HG03097 (cell line): Measurements from ENCODE around the gene SEMA3A.
"Not testable (repeated sequence)": the region's sequence is repeated elsewhere in the genome, so short reads cannot be mapped to it uniquely, and the experiment has no call there.

Experiments
- ATAC-seq: cut with Tn5 transposase; IDR thresholded peaks from one replicate; pipeline ENCODE4 v1.9.1; 2021; ENCODE audit not compliant: unreplicated experiment, low FRiP score

Gene SEMA3A

DNA sequence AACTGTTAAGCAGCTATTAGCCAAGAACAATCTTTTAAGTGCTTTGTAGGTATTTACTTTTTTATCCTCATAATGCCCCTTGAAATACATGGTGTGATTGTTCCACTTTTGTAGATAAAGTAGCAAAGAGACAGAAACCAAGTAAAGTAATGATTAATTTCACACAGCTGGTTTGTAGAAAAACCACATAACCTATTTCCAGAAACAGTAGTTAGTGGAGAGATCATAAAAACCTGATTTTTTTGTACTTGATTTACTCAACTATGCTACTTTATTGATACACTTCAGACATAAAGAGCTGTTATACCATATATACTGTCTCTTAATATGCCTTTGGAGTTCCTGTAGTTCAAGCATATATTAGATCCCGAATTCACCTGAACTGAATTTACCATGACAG, 118.4 kb downstream of the SEMA3A start:
- no peak for ATAC-seq

DNA sequence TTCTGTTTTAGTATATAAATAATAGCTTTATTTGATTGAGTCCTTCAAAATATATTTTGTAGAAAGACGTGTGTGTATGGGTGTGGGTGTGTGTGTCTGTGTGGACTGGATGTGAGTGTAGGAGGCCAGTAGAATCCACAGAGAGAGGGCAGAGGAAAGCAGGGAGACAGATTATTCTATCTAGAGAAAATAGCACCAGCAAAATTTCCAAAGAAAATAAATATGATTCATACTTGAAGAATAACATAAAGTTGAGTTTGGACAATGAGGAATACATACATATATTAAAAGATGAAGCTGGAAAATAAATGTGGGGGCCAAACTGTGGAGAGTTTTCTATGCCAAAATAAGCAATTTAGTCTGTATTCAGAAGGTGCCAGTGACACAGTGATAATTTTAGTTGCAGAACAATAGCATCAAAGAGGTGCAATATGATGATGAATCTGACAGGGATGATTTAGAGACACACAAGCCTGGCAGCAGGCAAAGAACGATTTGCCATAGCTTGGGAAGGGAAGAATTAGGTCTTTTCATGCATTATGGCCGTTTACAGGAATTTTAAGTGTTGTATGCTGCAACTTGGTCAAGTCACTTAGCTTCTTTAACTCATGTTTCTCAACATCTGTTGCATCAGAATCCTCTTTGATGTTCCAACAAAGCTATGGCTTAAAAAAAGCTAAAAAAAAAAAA, 121.3 kb downstream of the SEMA3A start:
- no peak for ATAC-seq

DNA sequence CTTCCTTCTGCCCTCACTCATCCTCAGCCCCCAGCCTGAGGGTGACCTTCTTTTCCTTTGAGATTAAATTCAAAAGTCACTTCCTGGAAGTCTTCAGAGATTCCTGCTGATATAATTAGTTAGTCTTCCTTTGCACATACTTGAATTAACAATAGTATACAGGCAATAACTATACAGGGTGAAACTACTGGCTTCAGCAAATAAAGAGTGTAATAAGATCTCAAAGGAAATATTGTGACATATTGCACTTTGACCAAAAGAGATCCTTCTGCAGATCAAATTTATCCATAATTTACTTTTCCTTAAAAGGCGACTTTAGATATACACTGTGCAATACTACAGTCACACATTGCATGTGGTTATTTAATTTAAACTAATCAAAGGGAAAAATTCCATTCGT, 123.8 kb downstream of the SEMA3A start:
- no peak for ATAC-seq

DNA sequence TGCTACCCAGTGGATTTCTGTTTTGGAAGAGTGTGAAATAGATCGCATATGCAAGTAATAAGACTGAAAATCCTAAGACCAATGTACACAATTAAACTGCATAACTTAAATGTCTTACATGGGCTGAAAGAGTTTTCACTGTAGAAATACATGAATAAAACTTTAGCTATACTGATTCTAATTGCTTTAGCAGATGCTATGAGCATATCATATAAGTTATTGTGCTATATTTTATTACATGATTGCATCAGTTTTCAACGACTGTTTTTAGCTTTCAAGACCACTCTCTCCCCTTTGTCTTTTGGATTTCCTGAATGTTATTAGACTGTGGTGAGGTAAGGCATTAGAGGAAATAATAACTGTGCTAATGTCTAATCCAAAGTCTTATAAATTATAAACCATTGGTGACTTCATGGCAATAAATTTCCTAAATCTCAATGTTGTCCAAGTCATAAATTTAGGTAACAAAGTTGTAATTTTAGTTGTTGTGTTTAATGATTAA, 124.5 kb downstream of the SEMA3A start:
- ATAC-seq = no peak

DNA sequence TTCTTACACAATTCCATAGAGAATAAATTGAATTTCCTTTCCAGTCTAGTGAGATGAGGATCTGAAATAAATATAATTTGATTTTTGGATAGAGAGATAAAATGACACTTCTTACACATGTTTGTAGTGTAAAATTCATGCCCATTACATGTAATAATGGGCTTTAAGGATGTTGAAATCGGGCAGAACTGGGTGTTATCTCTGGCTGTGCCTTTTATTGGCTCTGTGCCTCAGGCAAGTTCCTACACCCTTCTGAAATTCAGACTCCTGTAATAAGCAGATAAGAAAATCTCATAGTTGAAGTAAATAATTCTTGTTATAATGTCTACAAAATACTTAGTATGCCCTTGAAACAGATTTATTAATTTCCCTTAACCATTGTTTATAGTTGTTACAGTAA, 125.6 kb downstream of the SEMA3A start:
- no peak for ATAC-seq

DNA sequence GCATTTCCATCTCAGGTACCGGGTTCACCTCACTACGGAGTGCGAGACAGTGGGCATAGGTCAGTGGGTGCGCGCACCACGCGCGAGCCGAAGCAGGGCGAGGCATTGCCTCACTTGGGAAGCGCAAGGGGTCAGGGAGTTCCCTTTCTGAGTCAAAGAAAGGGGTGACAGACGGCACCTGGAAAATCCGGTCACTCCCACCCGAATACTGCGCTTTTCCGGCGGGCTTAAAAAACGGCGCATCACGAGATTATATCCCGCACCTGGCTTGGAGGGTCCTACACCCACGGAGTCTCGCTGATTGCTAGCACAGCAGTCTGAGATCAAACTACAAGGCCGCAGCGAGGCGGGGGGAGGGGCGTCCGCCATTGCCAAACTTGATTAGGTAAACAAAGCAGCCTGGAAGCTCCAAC, 132.1 kb downstream of the SEMA3A start:
- not testable (repeated sequence) for ATAC-seq

DNA sequence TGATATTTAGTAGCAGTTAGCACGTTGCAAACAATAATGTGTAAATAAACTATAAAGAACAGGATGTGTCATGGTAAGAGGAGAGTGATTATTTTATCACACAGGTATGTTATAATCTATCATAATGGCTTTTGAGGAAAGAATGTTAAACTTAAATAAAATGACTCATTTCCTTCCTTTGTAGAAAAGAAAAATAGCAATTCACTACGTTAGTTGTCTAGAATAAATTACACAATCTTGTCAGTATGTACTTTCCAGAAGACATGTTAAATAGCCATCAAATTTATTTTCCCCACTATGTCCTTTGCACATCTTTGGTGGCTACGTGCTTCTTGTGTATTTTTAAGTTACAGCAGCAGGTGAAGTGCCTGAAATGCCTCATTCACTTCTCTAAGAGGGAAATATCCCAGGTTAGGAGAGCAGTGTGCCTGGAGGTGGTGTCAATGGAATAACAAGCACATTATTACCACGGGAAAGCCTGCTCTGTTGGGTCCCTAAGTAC, 133.8 kb downstream of the SEMA3A start:
- ATAC-seq = no peak

DNA sequence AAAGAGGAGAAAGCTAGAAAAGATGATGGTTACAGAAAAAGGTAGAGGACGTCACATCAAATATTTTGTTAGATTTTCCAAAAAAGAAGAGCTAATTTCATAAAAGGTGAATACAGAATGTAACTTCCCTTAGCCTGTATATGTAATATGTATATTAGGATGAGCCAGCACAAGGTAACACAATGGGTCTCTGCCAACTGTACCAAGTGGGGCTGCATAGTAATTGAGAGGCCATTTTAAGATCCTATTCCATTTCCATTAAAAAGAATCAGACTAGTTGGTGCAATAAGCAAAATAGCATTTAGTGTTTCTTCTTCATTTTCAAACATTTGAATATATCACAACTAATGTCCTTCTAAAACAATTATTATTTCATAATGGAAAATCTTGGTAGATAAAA, 134.6 kb downstream of the SEMA3A start:
- no peak for ATAC-seq

DNA sequence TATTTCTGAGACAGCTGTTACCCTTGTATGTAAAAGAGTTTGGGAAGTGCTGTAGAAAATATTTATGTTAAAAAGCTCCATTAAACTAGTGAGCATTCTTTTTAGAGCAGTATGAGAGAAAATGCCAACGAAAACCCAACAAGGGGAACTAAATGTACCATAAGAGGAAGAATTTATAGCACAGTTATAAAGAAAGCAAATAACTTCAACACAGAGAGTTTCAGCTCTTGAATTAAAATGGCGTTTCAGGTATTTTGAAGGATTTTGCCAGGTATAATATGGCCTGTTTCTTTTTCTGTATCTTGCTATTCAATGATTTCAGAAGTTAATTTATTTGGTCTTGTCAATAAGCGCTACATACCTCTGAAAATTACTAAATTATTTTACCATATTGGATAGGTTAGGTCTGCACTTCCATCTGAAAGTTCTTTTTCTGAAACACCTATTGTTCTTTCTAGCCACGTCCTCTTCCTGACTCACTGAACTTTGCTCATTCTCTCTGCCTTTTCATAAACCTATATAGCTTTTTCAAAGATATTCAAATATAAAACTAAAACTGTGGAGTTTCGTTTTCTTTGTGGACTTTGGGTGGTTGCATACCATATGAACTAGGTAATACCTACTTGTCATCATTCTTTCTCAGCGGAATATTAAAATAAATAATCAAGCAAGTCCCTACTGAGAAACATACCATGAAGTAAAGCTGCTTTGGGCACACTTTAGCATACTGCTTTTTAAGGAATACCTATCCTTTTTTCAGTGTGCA, 136.1 kb downstream of the SEMA3A start:
- ATAC-seq = no peak

DNA sequence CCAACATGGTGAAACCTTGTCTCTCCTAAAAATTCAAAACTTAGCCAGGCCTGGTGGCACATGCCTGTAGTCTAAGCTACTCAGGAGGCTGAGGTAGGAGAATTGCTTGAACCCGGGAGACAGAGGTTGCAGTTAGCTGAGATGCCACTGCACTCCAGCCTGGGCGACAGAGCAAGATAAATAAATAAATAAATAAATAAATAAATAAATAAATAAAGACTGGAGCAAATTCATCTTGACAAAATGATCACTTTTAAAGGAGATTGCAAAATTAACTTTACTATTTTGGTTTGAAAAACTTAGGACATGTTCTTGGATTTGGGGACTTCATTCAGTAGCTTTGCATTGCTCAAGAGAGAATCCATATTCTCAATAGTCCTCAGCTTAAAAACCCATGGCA, 137.0 kb downstream of the SEMA3A start:
- no peak for ATAC-seq

DNA sequence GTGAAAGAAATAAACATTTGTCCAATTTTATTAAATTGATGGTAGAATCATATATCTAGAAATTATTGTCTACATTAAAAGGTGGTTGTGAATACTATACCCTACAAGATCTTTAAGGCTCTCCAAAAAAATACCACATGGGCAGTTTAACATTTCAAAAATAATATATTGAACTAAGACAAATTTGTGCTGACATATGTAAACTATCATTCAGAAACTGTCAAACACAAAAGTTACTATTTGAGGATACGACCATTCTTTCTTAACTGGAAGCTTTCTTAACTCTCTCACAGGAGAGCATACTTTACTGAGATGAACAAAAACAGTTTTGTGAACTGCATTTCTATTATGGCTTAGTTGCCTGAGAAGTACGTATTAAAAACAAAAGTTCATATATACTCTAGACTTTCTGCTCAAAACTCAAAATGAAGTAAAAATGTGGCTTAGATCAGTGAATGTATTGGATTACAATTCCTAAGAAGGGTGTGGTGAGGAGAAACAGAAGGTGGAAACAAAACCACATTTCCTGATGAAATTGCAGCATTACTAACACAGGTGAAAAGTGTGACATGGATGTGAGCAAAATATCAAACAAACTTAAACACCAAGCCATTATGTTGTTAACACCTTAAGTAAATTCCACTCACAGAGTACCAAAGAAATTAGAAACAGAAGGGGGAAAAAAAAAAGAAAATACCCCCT, 138.5 kb downstream of the SEMA3A start:
- ATAC-seq = no peak

DNA sequence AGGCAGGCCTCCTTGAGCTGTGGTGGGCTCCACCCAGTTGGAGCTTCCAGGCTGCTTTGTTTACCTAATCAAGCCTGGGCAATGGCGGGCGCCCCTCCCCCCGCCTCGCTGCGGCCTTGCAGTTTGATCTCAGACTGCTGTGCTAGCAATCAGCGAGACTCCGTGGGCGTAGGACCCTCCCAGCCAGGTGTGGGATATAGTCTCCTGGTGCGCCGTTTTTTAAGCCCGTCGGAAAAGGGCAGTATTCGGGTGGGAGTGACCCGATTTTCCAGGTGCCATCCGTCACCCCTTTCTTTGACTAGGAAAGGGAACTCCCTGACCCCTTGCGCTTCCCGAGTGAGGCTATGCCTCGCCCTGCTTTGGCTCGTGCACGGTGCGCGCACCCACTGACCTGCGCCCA, 139.4 kb downstream of the SEMA3A start:
- ATAC-seq = not testable (repeated sequence)

DNA sequence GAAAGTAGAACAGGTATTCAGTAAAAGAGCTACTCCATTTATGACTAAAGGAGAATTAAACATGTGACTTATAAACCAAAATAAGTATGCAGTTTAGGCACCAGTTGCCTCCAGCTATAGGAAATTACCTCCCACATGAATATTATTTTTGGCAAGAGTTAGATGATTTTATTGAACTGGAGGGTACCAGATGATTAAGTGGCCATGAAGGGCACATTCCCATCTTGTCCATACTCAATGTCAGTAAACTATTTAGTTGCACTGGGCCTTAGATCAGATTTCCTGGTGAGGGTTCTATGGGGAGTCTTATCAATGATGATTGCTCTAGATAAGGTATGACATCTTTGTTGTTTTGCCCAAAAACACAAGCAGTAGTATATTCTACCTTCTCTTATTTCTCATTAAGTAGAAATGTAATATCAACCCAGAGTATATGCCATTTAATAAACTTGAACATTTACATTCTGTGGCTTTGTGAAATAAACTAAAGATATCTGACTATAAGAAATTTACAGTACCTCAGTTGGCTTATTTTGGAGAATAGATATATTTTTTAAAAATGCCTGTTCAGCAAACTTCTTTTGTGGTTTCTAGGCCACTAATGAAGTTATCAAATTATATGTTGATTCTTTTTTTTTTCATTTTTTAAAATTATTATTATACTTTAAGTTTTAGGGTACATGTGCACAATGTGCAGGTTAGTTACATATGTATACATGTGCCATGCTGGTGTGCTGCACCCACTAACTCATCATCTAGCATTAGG, 145.3 kb downstream of the SEMA3A start:
- ATAC-seq = no peak

DNA sequence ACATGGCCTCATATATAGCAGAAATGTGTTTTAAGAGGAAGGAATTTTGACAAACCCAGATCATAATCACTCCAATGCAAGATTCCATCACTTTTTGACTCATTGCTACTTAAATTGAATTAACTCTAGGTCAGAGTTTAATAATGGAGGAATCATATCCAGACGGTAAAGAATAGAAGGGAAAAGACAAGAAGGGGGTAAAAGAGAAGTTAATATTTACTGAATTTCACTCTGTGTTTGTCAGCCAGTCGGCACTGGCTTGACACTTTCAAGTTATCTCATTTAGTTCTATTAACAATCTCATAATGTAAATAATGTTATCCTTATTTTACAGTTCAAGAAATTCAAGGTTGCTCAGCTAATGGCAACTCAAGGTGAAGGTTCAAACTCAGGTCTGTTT, 147.5 kb downstream of the SEMA3A start:
- ATAC-seq = no peak

DNA sequence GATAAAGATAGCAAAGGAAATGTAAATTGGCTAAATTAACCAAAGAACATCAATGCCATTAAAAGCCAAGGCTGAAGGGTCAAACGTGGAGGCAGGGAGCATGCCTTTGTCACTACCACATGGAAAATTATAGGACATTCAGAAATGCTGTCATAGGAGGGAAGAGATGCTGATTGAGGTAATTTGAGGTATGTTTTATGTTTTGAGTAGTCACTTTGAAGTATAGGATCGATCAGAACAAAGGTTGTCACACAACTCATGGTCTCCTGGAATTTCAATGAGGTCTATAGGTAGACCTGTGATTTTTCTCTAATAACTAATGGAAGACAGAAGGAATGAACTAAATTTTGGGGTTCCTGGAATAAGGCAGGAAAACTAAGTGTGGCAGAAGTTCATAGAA, 149.8 kb downstream of the SEMA3A start:
- no peak for ATAC-seq

DNA sequence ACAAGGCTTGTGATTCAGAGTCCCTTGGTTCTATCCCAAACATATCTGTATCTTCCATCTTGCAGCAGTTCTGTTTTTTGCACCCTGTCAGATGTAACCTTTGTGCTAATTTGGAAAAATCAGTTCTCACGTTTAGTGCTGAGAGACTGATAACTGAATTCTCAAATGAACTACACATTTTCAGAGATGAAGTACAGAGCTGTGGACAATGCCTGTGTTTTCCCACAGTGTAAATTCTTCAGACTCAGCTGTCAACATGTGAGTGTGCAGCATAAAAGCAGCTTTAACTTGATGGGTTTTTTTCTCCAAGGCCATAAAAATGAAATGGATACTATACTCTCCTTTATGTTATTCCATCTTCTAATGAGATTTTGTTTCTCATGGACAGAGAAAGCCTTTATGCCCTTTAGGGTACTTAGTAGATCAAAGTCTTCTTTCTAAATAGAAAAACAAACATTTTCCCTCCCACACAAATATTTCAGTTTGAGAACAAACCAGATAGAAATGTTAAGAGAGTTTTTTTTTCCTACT, 150.9 kb downstream of the SEMA3A start:
- ATAC-seq = no peak

DNA sequence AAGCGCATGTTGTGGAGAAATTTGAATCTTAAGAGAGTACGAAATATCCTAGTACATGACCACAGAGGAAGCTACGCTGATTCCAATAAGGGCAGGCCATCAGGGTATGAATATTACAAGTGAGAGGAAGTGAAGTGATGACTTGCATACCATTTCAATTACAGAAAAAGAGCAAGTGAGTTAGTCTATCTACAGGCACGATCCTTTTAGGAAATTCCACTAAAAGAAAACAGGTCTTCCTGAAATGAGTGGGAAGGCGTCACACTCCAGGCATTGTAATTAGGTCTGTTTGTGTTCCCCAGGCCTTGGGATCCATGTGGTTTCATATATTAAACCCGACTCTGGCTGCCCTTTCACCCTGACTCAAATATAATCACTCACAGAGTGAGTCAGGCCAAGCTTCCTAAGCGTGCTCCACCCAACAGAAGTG, 152.5 kb downstream of the SEMA3A start:
- no peak for ATAC-seq

DNA sequence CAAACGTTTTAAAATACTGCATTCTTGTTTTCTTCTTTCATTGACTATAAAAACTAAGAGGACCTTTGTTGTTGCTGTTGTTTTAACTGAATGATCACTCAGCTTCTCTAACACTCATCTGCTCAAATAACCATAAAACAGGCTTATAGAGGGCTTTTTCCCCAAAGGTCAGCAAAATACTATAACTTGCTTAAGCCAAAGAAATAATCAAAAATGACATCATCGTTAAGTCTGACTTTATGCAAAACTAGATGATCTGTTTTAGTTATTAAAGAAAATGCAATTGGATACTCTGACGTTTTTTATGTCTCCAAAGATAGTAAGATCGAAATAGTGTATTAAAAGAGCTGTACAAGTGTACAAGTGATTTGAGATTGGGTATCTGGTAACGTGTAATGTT, 152.9 kb downstream of the SEMA3A start:
- ATAC-seq = no peak

DNA sequence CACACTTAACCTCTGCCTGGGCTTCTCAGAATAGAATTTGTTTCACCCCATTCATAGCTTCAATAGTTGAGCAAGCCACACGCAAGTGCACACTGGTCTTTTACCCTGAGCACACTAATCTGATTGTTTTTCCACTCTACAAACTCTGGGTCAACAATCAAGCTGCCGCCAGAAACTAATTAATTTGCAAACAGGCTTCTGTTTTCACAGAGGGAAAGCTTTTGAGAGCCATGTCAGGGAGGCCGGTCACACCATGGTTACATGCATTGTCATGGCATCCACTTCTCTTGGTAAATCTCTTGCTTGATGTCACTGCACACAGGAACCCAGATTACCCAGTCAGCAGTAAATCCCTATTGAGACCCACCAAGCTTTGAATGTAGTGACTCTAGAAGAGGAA, 154.2 kb downstream of the SEMA3A start:
- ATAC-seq = no peak

DNA sequence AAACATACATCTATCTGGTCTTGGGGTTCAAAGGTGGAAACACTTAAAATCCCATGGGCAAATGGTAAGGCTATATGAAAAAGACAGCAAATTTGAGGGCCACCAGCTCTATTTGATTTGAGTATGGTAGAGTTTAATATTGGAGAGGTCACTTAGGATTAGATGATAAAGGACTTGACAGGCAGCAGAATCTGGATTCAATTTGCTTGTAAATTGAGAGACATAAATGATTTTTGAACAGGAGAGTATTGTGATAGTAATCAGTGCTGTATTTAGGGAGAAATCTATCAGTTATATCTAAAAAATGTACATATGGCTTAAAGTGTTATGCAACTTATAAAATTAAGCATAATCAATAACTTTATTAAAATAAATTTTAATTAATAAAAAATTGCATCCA, 155.2 kb downstream of the SEMA3A start:
- ATAC-seq = no peak
